ENCODE data around the gene KRT7. TPM values are rescaled to one million over a fixed set of nuclear protein-coding genes. Genes with fewer than 3 reads are reported as not detected.
A peak's percentile ranks its signal among the peaks of the same experiment; 100 is the strongest.
"Not testable (repeated sequence)": the region's sequence is repeated elsewhere in the genome, so short reads cannot be mapped to it uniquely, and the experiment has no call there.

KRT7 gene
- total RNA-seq, 1 experiment from 2014 or later, result 4.9 TPM

GRCh38 chr12:52254965-52255751 lies 22.1 kb downstream of the KRT7 start:
- no peak for DNase-seq (ENCODE audit: low read depth)

DNA sequence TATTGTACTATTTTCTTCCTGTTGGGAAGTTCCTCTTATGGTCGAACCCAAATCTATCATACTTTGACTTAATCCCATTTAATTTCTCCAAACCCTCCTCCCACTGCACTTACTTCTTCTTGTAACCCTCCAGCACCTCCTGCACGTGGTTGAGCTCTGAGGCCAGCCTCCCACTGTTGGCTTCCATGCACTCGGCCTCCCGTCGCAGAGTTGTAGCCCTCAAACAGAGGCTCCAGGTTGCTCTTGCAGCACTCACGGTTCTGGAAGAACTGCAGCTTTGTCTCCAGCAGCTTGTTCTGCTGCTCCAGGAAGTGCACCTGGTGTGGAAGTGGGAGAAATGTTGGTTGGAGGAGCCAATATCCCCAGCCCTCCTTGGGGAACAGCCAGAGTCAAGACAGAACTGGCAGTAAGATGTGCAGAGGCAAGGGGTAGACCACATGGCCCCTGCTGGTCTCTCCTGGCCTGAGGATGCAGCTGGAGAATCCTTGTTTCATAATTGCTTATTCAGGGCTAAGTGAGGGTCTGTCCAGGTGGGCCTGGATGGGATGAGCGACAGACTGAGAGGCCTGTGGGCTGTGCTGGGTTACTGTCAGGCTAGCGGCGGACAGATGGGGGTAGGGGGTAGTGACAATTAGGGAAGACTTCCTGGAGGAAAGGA lies 23.0 kb downstream of the KRT7 start:
- no peak for DNase-seq (ENCODE audit: low read depth)

GRCh38 chr12:52256584-52256935 lies 23.5 kb downstream of the KRT7 start:
- no peak for DNase-seq (ENCODE audit: low read depth)

- no peak for DNase-seq (ENCODE audit: low read depth)
Measured at GRCh38 chr12:52257074-52257551, 24.1 kb downstream of the KRT7 start.

DNA sequence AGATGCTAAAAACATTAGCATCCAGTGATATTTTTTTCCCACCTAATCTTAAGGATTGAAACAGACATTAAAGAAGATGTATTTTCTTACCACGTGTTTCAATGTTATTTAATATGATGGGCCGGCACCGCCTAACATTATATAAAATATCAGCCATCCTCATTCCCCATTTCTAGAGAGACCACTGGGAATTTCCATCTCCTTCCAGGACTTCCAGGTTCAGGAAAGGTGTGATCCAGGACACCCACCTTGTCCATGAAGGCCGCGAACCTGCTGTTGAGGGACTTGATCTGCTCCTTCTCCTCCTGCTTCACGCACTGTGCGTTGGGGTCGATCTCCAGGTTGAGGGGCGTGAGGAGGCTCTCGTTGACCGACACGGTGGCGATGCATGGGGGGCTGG lies 24.9 kb downstream of the KRT7 start:
- DNase-seq (ENCODE audit: low read depth), result not testable (repeated sequence)

DNA sequence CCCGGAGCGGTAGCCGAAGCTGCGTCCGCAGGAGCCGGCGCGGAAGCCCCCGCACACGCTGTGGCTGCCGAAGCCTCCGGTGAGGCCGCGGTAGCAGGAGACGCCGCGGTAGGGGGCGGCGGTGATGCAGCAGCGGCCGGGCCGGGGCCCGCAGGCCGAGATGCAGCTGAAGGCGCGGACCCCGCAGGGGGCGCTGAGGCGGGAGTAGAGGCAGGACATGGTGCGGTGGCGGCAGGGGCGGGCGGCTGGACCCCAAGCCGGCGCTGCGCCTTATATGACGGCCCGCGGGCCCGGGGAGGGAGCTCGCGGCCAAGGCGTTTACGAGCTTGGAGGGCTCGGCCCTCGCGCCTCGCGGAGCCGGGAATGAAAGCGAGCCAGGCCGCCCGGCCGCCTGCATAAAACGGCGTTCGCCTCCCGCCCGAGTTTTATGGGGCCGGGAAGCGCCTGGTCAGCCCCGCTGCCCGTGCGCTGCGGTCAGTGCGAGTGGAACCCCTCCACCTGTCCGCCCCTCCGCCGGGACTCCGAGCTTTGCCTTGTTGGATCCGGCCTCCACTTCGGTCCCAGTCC lies 25.4 kb downstream of the KRT7 start:
- no peak for DNase-seq (ENCODE audit: low read depth)

- peak; percentile 49 for DNase-seq (ENCODE audit: low read depth)
Measured at GRCh38 chr12:52259657-52260243, 26.7 kb downstream of the KRT7 start.

GRCh38 chr12:52260361-52261207 lies 27.5 kb downstream of the KRT7 start:
- DNase-seq (ENCODE audit: low read depth), result peak; percentile 52

GRCh38 chr12:52261208-52261484 lies 28.1 kb downstream of the KRT7 start:
- DNase-seq (ENCODE audit: low read depth), result no peak

DNA sequence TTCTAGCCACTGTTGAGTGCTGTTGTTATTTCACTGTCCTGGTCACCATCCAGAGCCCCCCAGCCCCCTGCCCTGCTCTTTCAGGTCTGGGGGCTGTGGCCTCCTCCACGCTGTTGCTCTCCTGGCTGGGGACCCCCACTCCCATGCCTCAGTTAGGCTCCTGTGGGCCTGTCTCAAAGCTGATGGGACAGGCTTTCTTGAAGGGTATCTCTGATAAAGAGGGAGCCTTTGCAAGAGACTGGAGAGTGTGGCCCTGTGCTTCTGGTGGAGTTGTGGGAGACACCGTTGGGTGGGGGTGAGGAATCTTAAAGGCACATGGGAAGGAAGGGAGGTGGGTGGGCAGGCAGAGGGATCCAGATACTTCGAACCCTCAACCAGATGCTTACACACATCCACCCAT lies 29.2 kb downstream of the KRT7 start:
- no peak for DNase-seq (ENCODE audit: low read depth)

GRCh38 chr12:52263761-52264434 lies 30.9 kb downstream of the KRT7 start:
- DNase-seq (ENCODE audit: low read depth), result no peak

DNA sequence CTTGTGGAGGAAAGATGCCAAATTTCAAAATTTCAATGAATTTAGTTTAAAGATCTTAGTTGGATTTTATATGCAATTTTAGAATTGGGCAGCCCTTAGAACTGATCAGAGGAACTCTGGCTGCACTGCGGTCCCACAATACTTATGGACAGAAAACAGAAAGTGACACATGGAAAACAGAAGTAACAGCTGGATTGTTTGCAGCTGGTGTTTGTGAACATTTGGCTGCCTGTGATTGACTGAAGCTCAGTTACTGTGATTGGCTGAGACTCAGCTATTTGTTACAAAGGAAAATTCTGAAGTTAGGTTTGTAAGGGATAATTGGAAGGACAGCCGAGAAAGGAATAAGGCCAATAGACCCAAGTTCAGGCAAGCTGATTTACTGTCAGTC lies 31.4 kb downstream of the KRT7 start:
- DNase-seq (ENCODE audit: low read depth), result no peak

GRCh38 chr12:52266514-52266913 lies 33.5 kb downstream of the KRT7 start:
- no peak for DNase-seq (ENCODE audit: low read depth)

- no peak for DNase-seq (ENCODE audit: low read depth)
Measured at GRCh38 chr12:52267266-52267665, 34.2 kb downstream of the KRT7 start.

DNA sequence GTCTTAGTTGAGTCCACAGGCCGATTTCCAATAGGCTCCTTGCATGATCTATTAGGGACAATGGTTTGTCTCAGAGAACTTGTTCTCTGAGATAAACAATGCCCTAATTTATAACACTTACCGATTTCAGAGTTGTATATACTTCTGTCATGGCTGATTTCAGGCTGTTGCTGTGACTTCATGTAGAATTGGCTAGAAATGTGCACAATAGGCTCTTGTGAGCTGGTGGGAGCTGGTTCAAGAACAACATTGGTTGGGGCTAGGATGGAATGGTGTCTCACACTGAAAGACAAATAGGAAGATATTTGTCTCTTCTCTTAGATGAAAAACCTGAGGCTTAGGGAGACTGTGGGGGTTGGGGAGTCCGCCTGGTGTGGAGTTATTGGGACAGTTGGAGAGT lies 34.7 kb downstream of the KRT7 start:
- no peak for DNase-seq (ENCODE audit: low read depth)

- peak; percentile 51 for DNase-seq (ENCODE audit: low read depth)
Measured at GRCh38 chr12:52268212-52268611, 35.2 kb downstream of the KRT7 start.

DNA sequence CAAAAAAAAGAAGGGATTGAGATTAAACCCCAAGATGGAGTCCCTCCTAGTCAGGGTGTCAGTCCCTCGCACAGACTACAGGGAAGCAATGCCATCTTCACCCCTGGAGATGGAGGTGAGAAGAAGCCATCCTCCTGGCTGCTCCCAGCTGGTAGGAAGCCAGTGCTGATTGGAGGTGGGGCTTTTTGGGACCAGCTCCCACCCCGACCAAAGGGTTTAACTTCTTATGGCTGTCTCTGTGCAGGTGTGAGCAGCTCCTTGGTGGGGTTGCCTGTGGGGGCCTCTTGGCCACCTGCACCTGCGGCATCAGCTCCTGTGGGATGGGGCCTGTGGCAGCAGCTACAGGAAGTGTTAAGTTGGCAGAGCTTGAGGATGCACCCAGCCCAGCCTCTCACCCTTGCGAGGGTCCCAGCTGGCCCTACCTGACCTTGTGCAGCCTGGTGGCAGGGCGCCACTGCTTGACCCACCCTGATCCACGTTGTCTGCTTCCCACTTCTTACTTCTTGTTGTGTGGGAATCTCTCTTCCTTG lies 37.6 kb downstream of the KRT7 start:
- no peak for DNase-seq (ENCODE audit: low read depth)

DNA sequence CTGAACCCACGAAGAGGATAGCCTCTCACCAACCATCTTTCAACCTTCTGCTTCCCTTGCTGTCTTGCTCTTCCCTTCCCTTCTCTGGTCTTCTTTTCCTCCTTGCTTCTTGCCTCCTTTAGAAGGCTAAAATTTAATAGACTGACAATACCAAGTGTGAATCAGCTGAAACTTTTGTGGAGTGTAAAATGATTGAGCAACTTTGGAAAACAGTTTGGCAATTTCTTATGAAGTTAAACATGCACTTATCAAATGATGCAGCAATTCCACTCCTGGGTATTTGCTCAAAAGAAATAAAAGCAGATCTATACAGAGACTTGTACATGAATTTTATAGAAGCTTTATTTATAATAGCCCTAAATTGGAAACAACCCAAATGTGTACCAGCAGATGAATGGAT lies 38.1 kb downstream of the KRT7 start:
- DNase-seq (ENCODE audit: low read depth), result no peak

DNA sequence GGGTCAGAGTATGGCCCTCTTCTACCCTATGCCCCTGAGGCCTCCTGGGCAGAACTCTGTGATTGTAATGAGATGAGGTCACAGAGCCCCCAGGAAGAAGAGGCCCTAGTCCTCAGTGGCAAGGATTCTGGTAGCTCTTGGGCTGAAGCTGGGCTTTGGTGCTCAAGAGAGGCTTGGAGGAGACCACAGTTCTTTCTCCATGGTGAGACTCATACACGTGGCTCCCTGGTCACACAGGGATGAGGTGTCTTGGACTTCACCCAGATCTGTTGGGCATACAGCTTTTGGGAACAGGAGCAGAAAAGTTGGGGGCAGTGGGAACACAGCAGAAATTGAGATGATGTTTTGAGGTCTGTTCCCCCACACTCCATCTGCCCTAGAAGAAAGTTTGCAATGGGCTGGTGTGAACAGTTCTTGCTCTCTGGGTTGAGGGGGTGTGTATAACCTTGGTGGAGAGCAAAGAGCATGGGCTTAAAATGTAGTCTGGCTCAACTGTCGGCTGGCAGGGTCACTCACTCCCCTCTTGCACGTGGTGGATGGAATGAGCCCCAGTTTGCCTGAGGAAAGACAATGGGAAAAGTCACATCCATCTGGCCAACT lies 41.6 kb downstream of the KRT7 start, which contains the start of gene KRT86:
TSS of gene KRT86 (plus strand) at position 125 of the 600 bp plus-strand sequence. CDS start 27,272 bp downstream, outside the sequence.
- DNase-seq (ENCODE audit: low read depth), result no peak

DNA sequence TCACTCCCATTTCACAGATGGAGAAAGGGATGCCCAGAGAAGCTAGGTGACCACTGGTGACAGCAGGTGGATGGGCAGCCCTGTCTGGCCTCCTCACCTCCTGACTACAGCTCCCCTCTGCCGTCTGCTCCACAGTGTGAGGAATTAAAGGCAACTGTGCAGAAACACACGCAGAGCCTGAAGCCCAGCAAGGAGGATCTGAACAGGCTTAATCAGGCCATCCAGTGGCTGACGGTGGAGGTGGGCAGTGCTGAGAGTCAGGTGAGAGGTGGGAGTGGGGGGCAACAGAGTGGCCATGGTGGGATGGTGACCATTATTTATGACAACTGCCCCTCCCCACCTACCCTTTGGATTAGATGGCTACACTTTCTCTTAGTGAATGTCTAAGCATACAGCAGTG lies 42.6 kb downstream of the KRT7 start:
- DNase-seq (ENCODE audit: low read depth), result no peak
